Fibroblast of skin of right biceps (primary cell): ENCODE data around the gene STK11IP.

Experiments
- DNase-seq: peaks from one replicate; pipeline ENCODE4 v3.0.0-alpha.2; 2013

Gene STK11IP

GRCh38 chr2:219591091-219591490 is 6.6 kb upstream of the STK11IP start:
- no peak for DNase-seq

GRCh38 chr2:219592736-219593135 is 4.9 kb upstream of the STK11IP start:
- DNase-seq: no peak

GRCh38 chr2:219593154-219593553 is 4.5 kb upstream of the STK11IP start:
- no peak for DNase-seq

- DNase-seq: peak; percentile 33
These were observed 2.4 kb upstream of the STK11IP start for GRCh38 chr2:219595256-219595655.

- no peak for DNase-seq
These were observed 604 bp upstream of the STK11IP start for GRCh38 chr2:219596954-219597551.

- DNase-seq: no peak
These were observed 836 bp downstream of the STK11IP start for GRCh38 chr2:219598308-219599078.

- no peak for DNase-seq
These were observed 6.1 kb downstream of the STK11IP start for GRCh38 chr2:219603771-219604170.

GRCh38 chr2:219605607-219605954 is 7.9 kb downstream of the STK11IP start:
- DNase-seq: no peak

GRCh38 chr2:219607931-219608330 is 10.3 kb downstream of the STK11IP start:
- DNase-seq: no peak

- no peak for DNase-seq
These were observed 10.8 kb downstream of the STK11IP start for GRCh38 chr2:219608399-219608964.

GRCh38 chr2:219609149-219609750 is 11.6 kb downstream of the STK11IP start:
- DNase-seq: no peak

GRCh38 chr2:219611306-219611705 is 13.6 kb downstream of the STK11IP start:
- no peak for DNase-seq

GRCh38 chr2:219611866-219612576 is 14.4 kb downstream of the STK11IP start:
- no peak for DNase-seq

- DNase-seq: no peak
These were observed 15.1 kb downstream of the STK11IP start for GRCh38 chr2:219612577-219613286.

GRCh38 chr2:219613461-219614070 is 15.9 kb downstream of the STK11IP start:
- DNase-seq: no peak

GRCh38 chr2:219614076-219614860 is 16.6 kb downstream of the STK11IP start:
- DNase-seq: no peak

- DNase-seq: no peak
These were observed 17.4 kb downstream of the STK11IP start for GRCh38 chr2:219615036-219615435.

- no peak for DNase-seq
These were observed 18.2 kb downstream of the STK11IP start for GRCh38 chr2:219615894-219616293.

- DNase-seq: no peak
These were observed 18.9 kb downstream of the STK11IP start for GRCh38 chr2:219616550-219616949.

GRCh38 chr2:219618733-219619122 is 21.1 kb downstream of the STK11IP start:
- DNase-seq: no peak

GRCh38 chr2:219619235-219619634 is 21.6 kb downstream of the STK11IP start:
- DNase-seq: no peak
